MM.1S (cell line): Measurements from ENCODE around the gene TMEM117.

Experiments used
- EZH2 ChIP-seq: fragments of 300-600 bp; sonication (generic); optimal IDR thresholded peaks from 2 replicates; pipeline ENCODE3; 2017; ENCODE audit warnings: low read depth, mild to moderate bottlenecking, antibody characterized with exemption, low read length, mixed read lengths
- EZH2phosphoT487 ChIP-seq: fragments of 300-600 bp; sonication (generic); IDR thresholded peaks from 2 replicates; pipeline ENCODE4 v1.6.1; 2018; ENCODE audit warnings: antibody characterized with exemption, low read length
- TF ChIP-seq, protein P1 (sequence below): fragments of 300-600 bp; sonication (generic); IDR thresholded peaks from 2 replicates; pipeline ENCODE4 v1.5.1; 2016; ENCODE audit warnings: antibody characterized with exemption, low read length, mixed read lengths

GRCh38 chr12:44154128-44154527, 318.2 kb downstream of the TMEM117 start:
- TF ChIP-seq, protein P1, sequence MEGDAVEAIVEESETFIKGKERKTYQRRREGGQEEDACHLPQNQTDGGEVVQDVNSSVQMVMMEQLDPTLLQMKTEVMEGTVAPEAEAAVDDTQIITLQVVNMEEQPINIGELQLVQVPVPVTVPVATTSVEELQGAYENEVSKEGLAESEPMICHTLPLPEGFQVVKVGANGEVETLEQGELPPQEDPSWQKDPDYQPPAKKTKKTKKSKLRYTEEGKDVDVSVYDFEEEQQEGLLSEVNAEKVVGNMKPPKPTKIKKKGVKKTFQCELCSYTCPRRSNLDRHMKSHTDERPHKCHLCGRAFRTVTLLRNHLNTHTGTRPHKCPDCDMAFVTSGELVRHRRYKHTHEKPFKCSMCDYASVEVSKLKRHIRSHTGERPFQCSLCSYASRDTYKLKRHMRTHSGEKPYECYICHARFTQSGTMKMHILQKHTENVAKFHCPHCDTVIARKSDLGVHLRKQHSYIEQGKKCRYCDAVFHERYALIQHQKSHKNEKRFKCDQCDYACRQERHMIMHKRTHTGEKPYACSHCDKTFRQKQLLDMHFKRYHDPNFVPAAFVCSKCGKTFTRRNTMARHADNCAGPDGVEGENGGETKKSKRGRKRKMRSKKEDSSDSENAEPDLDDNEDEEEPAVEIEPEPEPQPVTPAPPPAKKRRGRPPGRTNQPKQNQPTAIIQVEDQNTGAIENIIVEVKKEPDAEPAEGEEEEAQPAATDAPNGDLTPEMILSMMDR, result no peak
- TF ChIP-seq EZH2phosphoT487, result no peak
- no peak for TF ChIP-seq EZH2
